GM10266 (cell line): ENCODE measurements around the gene CLSTN2.
A peak's percentile ranks its signal among the peaks of the same experiment; 100 is the strongest.

Experiments used
- DNase-seq: peaks from one replicate; pipeline ENCODE4 v3.0.0; 2012; ENCODE audit errors: extremely low spot score
- TF ChIP-seq, protein P1 (sequence below): IDR thresholded peaks from 2 replicates; pipeline ENCODE4 v1.5.1; 2012; ENCODE audit warnings: mild to moderate bottlenecking, low read depth; ENCODE audit not compliant: control insufficient read depth, insufficient read depth; ENCODE audit errors: missing control alignments

CLSTN2 gene

GRCh38 chr3:139935016-139935865, at the start of gene CLSTN2:
Gene CLSTN2 (plus strand): TSS chr3:139935185.
- TF ChIP-seq, protein P1, sequence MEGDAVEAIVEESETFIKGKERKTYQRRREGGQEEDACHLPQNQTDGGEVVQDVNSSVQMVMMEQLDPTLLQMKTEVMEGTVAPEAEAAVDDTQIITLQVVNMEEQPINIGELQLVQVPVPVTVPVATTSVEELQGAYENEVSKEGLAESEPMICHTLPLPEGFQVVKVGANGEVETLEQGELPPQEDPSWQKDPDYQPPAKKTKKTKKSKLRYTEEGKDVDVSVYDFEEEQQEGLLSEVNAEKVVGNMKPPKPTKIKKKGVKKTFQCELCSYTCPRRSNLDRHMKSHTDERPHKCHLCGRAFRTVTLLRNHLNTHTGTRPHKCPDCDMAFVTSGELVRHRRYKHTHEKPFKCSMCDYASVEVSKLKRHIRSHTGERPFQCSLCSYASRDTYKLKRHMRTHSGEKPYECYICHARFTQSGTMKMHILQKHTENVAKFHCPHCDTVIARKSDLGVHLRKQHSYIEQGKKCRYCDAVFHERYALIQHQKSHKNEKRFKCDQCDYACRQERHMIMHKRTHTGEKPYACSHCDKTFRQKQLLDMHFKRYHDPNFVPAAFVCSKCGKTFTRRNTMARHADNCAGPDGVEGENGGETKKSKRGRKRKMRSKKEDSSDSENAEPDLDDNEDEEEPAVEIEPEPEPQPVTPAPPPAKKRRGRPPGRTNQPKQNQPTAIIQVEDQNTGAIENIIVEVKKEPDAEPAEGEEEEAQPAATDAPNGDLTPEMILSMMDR: no peak
- peak; percentile 50 for DNase-seq

DNA sequence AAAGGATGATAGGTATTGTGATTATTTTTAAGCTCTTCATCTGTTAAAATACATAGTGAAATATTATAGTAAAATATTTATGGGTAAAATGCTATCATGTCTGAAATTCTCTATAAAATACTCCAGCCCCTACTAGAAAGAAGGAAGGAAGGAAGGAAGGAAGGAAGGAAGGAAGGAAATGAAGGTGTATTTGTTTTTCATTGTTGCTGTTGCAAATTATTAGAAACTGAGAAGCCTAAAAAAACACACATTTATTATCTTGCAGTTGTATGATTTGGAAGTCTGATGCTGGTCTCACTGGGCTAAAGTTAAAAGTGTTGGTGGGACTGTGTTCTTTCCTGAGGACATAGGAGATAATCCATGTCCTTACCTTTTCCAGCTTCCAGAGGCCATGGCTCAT, 47.6 kb upstream of the CLSTN2 start:
- DNase-seq: no peak

GRCh38 chr3:139888561-139889140, 46.3 kb upstream of the CLSTN2 start:
- TF ChIP-seq, protein P1: no peak
- no peak for DNase-seq

More for the DNA sequence above, 47.6 kb upstream of the CLSTN2 start:
- TF ChIP-seq, protein P1: no peak

- TF ChIP-seq, protein P1: no peak
- DNase-seq: no peak
These were observed 41.6 kb upstream of the CLSTN2 start for GRCh38 chr3:139893267-139893962.

DNA sequence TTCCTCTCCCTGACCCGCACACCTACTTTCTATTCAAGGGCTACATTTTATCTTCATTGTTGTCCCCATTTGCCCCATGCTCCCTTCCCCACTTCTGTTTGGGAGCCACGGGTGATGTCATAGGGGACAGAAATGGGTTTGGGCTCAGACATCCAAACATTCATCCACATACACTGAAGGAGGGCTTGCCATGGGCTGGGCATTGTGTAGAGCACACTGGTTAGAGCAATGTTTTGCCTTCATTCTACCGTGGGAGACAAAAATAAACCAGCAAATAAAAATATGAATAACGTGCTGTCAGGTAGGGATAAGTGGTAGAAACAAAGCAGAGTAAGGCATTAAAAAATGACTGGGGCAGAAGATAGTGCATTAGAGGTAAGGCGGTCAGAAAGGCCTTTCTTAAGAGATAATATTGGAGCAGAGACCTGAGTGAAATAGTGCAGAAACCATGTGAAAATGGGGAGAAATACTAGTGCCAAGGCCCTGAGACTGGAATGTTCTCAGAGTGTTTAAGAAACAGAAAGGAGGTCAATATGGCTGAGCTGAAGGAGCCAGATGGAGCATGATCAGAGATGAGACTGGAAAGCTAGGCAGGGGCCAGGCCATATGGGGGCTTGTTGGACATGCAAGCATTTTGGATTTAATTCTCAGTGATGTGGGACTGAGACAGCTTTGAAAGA, 40.9 kb upstream of the CLSTN2 start:
- TF ChIP-seq, protein P1: no peak
- DNase-seq: no peak

DNA sequence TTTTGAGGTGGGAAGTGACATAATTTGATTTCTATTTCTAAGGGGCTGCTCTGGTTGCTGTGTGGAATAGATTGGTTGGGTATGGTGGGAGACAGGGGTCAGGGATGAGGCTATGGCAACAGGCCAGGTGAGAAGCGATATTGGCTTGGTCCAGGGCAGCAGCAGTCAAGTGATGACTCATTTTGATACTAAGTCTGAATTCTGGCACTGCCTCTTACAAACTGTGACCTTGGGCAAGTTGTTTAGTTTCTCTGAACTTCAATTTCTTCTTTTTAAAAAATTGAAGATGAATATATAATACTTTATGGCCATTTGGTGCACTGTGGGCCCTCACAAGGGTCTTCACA, 40.4 kb upstream of the CLSTN2 start:
- DNase-seq: no peak
- TF ChIP-seq, protein P1: no peak
